Measurements from ENCODE around the gene SEZ6L. TPM values are rescaled to one million over a fixed set of nuclear protein-coding genes. Genes with fewer than 3 reads are reported as not detected.
A peak's percentile ranks its signal among the peaks of the same experiment; 100 is the strongest.

SEZ6L gene
- total and polyA plus RNA-seq, 8 donors = 0.08 to 0.82 (median 0.58) TPM

GRCh38 chr22:26172389-26172990 is 3.2 kb downstream of the SEZ6L start:
- H3K9me3 ChIP-seq = no peaks in the 10 kb centered on the region
- DNase-seq (no peak), ATAC-seq (no peak)
- no peak overlapping the region for H3K27ac ChIP-seq
- peak; percentile 38 to 44 for TF ChIP-seq CTCF (IDR thresholded peaks at IDR 0.05)
- no peaks in the 10 kb centered on the region for H3K36me3 ChIP-seq
- intact Hi-C loops (cut with DNase I) = no loop called here
- H3K27me3 ChIP-seq = peaks cover 18 to 83% of the 10 kb centered on the region in 2 donors
- H3K4me3 ChIP-seq = no peak overlapping the region
- H3K4me1 ChIP-seq = peaks cover 0 to 14% of the 10 kb centered on the region in 2 donors

GRCh38 chr22:26174280-26174679 is 5.0 kb downstream of the SEZ6L start:
- H3K4me3 ChIP-seq = no peak overlapping the region
- peaks cover 0 to 8% of the 10 kb centered on the region in 2 donors for H3K4me1 ChIP-seq
- intact Hi-C loops (cut with DNase I) = no loop called here
- H3K27ac ChIP-seq = no peak overlapping the region
- H3K36me3 ChIP-seq = no peaks in the 10 kb centered on the region
- no peak for TF ChIP-seq CTCF (IDR thresholded peaks at IDR 0.05)
- no peak for ATAC-seq
- H3K9me3 ChIP-seq = no peaks in the 10 kb centered on the region
- peaks cover 18 to 77% of the 10 kb centered on the region in 2 donors for H3K27me3 ChIP-seq
- DNase-seq = no peak

GRCh38 chr22:26182723-26183122 is 13.5 kb downstream of the SEZ6L start:
- no peaks in the 10 kb centered on the region for H3K9me3 ChIP-seq
- peaks cover 0 to 44% of the 10 kb centered on the region in 2 donors for H3K27me3 ChIP-seq
- H3K4me3 ChIP-seq = no peak overlapping the region
- no peak overlapping the region for H3K27ac ChIP-seq
- no peak for DNase-seq
- H3K4me1 ChIP-seq = no peaks in the 10 kb centered on the region
- TF ChIP-seq CTCF (IDR thresholded peaks at IDR 0.05) = no peak
- no peak for ATAC-seq
- no peaks in the 10 kb centered on the region for H3K36me3 ChIP-seq
- intact Hi-C loops (cut with DNase I) = no loop called here

- intact Hi-C loops (cut with DNase I) = no loop called here
- no peak for ATAC-seq
- DNase-seq = no peak
- Histone ChIP-seq H3K27ac (no peak overlapping the region), H3K27me3 (peaks cover 0 to 32% of the 10 kb centered on the region in 2 donors), H3K4me1 (no peaks in the 10 kb centered on the region), H3K9me3 (no peaks in the 10 kb centered on the region), H3K36me3 (no peaks in the 10 kb centered on the region), H3K4me3 (no peak overlapping the region)
- no peak for TF ChIP-seq CTCF (IDR thresholded peaks at IDR 0.05)
Observed at GRCh38 chr22:26185190-26185589, 15.9 kb downstream of the SEZ6L start.

- Histone ChIP-seq H3K4me3 (no peak overlapping the region), H3K27me3 (peaks cover 0 to 22% of the 10 kb centered on the region in 2 donors), H3K27ac (no peak overlapping the region), H3K9me3 (no peaks in the 10 kb centered on the region), H3K36me3 (no peaks in the 10 kb centered on the region), H3K4me1 (no peaks in the 10 kb centered on the region)
- ATAC-seq (no peak), DNase-seq (no peak)
- intact Hi-C loops (cut with DNase I) = no loop called here
- no peak for TF ChIP-seq CTCF (IDR thresholded peaks at IDR 0.05)
Observed at GRCh38 chr22:26188341-26188740, 19.1 kb downstream of the SEZ6L start.
